PC-9 (cell line): ENCODE measurements around the gene CHDH.

ENCODE experiments used
- CTCF ChIP-seq: fragments of 200-600 bp; sonication (generic); conservative IDR thresholded peaks from 2 replicates; pipeline ENCODE4 v1.6.1; 2017; ENCODE audit warnings: mixed run types, antibody characterized with exemption, mild to moderate bottlenecking, moderate library complexity
- EZH2 ChIP-seq: fragments of 200-600 bp; sonication (generic); IDR thresholded peaks from 2 replicates; pipeline ENCODE4 v1.8.0; 2017; ENCODE audit warnings: antibody characterized with exemption, low read depth

- TF ChIP-seq CTCF (no peak), EZH2 (no peak)
Observed at GRCh38 chr3:53789459-53789858, 56.8 kb downstream of the CHDH start.
